ENCODE measurements around the gene GCLM.
A peak's percentile ranks its signal among the peaks of the same experiment; 100 is the strongest.

GCLM gene

DNA sequence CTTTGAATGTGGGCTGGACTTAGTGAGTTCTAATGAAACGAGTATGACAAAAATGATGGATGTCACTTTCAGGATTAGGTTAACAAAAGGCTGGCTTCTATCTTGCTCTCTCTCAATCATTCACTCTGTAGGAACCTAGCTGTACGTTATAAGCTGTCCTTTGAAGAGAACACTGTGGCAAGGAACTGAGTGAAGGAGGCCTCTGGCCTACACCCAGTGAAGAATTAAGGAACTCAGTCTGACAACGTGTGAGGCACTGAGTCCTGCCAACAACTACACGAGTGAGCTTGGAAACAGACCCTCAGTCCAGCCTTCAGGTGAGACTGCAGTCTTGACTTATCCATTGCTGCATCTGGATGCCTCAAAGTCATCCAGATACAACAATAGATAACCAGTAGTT lies 27.0 kb downstream of the GCLM start:
- DNase-seq (ENCODE audit: low spot score): no peak
- H3K4me3 ChIP-seq: no peak overlapping the region
- TF ChIP-seq, protein P1, sequence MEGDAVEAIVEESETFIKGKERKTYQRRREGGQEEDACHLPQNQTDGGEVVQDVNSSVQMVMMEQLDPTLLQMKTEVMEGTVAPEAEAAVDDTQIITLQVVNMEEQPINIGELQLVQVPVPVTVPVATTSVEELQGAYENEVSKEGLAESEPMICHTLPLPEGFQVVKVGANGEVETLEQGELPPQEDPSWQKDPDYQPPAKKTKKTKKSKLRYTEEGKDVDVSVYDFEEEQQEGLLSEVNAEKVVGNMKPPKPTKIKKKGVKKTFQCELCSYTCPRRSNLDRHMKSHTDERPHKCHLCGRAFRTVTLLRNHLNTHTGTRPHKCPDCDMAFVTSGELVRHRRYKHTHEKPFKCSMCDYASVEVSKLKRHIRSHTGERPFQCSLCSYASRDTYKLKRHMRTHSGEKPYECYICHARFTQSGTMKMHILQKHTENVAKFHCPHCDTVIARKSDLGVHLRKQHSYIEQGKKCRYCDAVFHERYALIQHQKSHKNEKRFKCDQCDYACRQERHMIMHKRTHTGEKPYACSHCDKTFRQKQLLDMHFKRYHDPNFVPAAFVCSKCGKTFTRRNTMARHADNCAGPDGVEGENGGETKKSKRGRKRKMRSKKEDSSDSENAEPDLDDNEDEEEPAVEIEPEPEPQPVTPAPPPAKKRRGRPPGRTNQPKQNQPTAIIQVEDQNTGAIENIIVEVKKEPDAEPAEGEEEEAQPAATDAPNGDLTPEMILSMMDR (IDR thresholded peaks at IDR 0.05): no peak
- H3K27ac ChIP-seq: no peak overlapping the region

DNA sequence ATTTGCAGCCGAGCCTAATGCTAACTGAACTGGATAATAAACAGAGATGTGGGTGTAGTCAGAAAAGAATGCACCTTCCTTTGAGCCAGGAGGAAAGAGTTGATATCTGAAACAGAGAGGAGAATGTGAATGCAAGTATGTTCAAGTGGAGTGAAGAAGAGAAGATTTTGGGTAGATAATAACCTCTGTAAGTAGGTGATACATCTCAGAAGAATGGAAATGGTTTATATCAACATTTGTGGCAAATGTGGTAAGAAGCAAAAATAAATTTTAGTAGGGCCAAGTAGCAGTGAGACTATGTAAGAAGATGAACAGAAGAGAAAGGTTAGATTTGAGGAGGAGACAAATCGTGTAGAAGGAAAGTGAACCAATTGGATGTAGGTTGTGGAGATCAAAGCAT lies 28.5 kb downstream of the GCLM start:
- Histone ChIP-seq H3K4me3 (no peak overlapping the region), H3K27ac (no peak overlapping the region)
- DNase-seq (ENCODE audit: low spot score): no peak
- TF ChIP-seq, protein P1 (IDR thresholded peaks at IDR 0.05): no peak

DNA sequence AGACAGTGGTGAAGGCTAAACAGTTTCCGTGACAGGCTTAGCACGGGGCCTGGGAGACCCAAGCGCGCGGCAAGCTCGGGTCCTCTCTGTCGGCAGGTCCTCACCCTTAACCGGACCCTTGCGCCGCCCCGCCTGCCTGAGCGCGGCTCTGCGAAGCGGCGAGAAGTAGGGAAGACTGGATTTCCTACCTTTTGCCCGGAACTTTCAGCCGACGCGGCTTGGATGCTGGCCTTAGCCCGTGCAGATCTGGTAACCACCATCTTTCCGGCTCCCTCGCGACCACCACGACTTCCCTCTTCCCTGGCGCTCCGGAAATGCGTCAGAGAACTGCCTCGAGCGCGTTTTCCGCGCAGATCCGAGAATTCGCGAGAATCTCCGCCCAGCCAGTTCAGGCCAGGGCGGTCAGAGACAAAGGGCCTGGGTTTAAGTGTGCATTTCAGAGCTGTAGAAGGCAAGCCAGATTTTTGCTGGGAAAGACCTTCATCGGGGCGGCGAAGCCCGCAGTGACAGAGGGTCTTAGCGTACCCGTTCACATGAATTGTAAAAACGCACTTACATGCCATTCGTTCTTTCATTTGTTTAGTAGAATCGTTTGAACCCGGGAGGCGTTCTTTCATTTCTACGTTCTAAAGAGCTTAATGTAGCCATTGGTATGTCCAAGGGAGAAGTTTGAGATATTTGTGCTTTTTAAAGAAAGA lies 30.2 kb downstream of the GCLM start, which contains the start of gene DNTTIP2:
TSS of gene DNTTIP2 (minus strand) at position 318 of the 698 bp plus-strand sequence. CDS start at position 260, 58 bp downstream.
- Histone ChIP-seq H3K27ac (peak within 1 kb of the TSS; percentile 84 to 93), H3K4me3 (peak within 1 kb of the TSS; percentile 92)
- TF ChIP-seq, protein P1 (IDR thresholded peaks at IDR 0.05): no peak
- DNase-seq (ENCODE audit: low spot score): peak; percentile 93

DNA sequence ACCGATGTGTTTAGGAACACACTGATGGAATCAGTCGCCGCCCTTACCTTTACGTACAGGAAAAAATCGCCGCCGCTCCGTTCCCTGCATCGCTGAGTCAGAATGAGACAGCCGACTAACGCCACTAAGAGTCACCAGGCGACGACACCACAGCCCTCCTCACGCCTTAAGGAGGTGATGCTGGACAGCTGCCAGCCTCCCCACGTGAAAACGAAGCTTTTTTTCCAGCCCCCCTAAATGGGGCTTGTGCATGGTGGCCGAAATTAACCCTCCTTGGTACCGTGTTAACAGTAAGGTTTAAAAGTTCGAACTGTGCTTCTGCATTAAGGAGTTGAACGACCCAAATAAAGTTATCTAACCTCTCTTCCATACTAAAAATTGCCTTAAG lies 30.7 kb downstream of the GCLM start:
- Histone ChIP-seq H3K27ac (peak overlapping the region; percentile 84 to 93), H3K4me3 (peak overlapping the region; percentile 92)
- TF ChIP-seq, protein P1 (IDR thresholded peaks at IDR 0.05): no peak
- DNase-seq (ENCODE audit: low spot score): peak; percentile 73

DNA sequence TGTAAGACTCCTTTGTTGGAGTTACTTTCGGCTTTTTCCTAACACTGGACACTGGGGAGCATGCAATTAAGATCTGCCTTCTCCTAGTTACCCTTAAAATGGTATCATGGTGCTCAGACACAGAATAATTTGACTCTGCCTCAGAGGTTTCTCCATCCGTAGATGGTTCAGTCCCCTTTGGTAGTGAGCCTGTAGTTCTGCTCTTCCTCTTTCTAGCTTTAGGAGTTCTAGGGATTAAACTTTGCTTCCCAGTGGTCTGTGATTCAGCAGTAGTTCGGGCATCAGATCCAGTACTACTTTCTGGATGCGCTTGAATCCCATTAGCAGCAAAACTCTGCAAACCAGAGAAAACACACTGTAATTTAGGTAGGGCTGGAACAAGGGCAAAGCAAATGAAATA lies 31.7 kb downstream of the GCLM start:
- Histone ChIP-seq H3K27ac (no peak overlapping the region), H3K4me3 (no peak overlapping the region)
- no peak for DNase-seq (ENCODE audit: low spot score)
- TF ChIP-seq, protein P1 (IDR thresholded peaks at IDR 0.05): no peak

DNA sequence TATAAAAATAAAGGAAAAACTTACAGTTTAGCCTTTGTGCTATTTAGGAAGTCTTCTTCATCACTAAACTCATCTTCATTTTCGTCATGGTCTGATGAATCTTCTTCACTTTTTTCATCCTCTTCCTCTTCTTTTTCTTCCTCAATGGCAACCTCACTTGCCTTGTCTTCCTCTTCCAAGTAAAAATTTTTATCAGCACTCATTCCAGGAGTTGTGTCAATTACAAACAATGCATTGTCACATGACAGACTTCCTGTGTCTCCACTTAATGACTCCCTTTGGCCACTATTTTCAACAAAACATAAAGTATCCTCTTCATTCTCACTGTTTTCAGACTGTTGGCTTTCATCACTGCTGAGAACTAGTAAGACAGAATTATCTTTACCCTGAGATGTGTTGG lies 33.0 kb downstream of the GCLM start:
- H3K4me3 ChIP-seq: peak overlapping the region; percentile 11
- no peak for DNase-seq (ENCODE audit: low spot score)
- H3K27ac ChIP-seq: no peak overlapping the region
- TF ChIP-seq, protein P1 (IDR thresholded peaks at IDR 0.05): no peak

DNA sequence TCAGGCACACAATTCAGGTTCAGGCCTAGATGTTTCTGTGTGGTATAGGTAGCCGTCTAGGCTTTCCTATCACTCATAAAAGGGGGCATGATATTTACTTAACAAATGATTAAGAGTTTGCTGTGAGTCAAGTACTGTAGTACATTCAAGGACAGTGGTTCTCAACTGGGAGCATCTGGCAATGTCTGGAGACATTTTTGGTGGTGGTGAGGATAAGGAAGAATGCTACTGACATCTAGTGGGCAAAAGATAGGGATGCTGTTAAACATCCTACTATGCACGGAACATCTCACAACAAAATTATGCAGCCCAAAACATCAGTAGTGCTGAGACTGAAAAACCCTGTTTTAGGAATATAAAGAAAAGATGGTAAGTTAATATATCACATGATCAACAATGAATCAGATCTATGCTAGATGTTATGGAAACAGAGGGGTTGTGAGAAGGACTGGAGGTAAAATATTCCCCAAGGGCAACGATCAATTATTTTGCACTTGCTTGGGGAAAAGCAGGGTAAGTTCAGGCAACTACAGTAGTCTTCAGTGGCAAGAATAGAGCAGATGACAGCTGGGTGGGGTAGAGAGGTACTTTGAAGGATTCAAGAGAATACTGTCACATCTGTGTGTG lies 35.1 kb downstream of the GCLM start:
- TF ChIP-seq, protein P1 (IDR thresholded peaks at IDR 0.05): no peak
- Histone ChIP-seq H3K4me3 (no peak overlapping the region), H3K27ac (no peak overlapping the region)
- DNase-seq (ENCODE audit: low spot score): no peak

All from coronary artery (tissue), 2 donors.